Activated naive CD4-positive, alpha-beta T cell treated with Interleukin-2 at 50 U/mL for 16 hours (primary cell): ENCODE data around the gene BDKRB1.
"Not testable (repeated sequence)": the region's sequence is repeated elsewhere in the genome, so short reads cannot be mapped to it uniquely, and the experiment has no call there.

Source experiments
- DNase-seq: peaks from one replicate; pipeline ENCODE4 v3.0.0-alpha.2; 2020

BDKRB1 gene

GRCh38 chr14:96235426-96235825 lies 20.6 kb upstream of the BDKRB1 start:
- no peak for DNase-seq

DNA sequence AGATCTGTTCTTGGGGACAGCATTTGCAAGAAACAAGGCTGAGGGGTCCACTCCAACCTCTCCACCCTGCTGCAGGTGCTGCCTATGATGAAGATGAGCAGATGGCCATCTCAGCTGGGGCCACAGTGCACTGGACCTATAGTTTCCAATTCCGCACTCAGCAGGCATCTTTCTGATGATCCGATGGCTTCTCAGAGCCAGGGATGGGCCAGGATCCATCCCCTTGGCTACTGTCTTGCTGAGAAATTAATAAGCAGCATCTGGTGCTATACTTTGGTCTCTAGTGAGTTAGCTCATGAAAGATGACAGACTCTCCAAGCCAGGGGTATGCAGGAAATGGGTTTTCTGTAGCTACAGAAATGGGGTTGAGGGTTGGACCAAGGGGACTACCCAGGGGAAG lies 18.4 kb upstream of the BDKRB1 start:
- no peak for DNase-seq

DNA sequence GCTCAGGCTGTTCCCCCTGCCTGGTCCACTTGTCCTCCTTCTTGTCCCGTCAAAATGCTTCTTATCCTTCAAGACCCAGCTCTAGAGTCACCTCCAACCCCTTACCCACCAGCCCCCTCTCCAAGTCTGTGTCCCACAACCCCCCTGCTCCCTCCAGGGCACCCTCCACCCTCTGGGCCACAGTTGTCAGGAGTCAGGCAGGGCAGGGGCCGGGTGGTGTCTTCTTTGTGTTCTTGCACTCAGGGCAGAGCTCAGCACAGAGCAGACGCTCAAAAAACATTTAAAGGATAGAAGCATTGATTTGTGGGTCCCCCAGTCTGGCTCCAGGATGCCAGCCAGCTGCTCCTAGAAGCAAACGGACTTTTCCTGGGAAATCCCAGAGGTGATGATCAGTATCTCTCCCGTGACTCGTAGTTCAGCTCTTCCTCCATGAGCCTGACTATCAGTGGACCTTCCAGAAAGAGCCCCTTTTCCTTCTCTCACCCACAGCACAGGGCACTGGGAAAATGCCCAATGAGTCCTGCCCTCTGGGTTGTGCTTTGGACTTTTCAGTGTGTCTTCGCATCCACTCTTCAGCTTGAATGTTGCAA lies 17.2 kb upstream of the BDKRB1 start:
- no peak for DNase-seq

DNA sequence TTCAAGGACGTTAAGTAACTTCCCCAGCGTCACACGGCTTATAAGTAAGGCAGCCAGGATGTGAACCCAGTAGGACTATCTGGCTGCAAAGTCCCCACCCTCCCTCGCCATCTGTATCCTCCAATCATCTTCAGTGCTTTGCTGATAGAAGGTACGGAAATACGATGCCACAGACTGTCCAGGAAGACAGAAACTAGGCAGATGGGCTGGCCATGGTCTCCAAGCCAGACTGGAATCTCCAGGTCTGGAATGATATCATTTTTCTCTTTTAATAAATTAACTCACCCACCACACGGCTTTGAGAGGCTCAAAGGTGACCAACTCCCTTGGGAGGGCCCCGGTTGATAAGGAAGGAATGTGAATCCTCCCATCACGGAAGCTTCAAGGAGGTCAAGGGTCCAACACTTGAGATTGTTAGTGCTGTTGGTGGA lies 16.3 kb upstream of the BDKRB1 start:
- no peak for DNase-seq

DNA sequence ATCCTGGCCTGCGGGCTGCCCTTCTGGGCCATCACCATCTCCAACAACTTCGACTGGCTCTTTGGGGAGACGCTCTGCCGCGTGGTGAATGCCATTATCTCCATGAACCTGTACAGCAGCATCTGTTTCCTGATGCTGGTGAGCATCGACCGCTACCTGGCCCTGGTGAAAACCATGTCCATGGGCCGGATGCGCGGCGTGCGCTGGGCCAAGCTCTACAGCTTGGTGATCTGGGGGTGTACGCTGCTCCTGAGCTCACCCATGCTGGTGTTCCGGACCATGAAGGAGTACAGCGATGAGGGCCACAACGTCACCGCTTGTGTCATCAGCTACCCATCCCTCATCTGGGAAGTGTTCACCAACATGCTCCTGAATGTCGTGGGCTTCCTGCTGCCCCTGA lies 15.4 kb upstream of the BDKRB1 start:
- no peak for DNase-seq

DNA sequence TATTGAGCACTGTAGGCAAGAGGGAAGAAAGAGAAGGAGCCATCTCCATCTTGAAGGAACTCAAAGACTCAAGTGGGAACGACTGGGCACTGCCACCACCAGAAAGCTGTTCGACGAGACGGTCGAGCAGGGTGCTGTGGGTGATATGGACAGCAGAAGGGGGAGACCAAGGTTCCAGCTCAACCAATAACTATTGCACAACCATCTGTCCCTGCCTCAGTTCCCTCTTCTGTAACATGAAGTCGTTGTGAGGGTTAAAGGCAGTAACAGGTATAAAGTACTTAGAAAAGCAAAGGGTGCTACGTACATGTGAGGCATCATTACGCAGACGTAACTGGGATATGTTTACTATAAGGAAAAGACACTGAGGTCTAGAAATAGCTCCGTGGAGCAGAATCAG lies 13.9 kb upstream of the BDKRB1 start:
- DNase-seq: no peak

DNA sequence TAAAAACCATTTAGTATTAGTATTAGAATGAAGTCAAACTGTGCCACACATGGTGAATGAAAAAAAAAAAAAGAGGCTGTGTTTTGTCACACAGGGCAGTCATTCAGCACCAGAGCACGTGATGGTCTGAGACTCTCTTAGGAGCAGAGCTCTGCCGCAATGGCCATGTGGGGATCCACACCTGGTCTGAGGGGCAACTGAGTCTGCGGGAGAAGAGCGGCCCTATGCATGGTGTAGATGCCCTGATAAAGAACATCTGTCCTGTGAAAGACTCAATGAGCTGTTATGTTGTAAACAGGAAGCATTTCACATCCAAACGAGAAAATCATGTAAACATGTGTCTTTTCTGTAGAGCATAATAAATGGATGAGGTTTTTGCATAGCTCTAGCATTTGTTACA lies 12.2 kb upstream of the BDKRB1 start:
- DNase-seq: no peak

DNA sequence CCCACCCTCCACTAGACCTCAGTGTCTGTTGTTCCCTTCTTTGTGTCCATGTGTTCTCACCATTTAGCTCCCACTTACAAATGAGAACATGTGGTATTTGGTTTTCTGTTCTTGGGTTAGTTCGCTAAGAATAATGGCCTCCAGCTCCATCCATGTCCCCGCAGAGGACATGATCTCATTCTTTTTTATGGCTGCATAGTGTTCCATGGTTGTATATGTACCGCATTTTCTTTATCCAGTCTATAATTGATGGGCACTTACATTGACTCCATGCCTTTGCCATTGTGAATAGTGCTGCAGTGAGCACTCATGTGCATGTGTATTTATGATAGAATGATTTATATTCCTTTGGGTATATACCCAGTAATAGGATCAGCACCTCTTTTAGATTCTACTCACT lies 10.9 kb upstream of the BDKRB1 start:
- not testable (repeated sequence) for DNase-seq

GRCh38 chr14:96245710-96246538 lies 10.1 kb upstream of the BDKRB1 start:
- no peak for DNase-seq

GRCh38 chr14:96246539-96246847 lies 9.5 kb upstream of the BDKRB1 start:
- no peak for DNase-seq

DNA sequence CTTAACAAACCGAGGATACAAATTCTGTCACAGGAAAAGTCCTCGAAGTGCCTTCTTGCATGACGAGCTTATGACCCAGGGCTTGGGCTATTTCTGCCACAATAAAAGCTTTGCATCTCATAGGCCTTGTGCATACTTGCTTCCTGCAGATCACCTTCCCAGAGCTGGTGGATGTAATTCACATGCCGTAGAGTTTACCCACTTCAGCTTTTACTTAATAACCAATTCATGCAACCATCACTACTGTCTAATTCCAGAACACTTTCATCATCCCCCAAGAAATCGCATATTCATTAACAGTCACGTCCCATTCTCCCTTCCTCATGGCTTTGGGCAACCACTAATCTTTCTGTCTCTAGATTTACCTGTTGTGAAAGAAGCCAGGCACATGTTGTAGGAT lies 9.0 kb upstream of the BDKRB1 start:
- DNase-seq: no peak

DNA sequence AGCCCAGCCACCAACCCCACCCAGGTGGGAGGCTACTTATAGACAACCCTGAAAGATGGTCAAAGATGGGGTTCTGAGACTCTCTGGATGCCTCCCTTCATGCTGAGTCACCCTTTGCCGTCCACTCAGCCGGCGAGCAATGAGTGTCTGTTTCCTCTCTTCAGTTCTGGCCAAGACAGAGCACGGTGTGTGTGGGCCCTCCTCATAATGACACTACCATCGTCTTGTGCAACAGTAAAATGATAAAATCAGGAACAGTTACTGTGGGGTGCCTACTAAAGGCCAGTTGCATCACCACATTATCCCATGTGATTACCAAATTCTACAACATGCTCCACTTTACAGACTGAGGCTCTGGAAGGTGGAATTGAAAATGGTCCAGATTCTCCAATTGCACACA lies 7.0 kb upstream of the BDKRB1 start:
- DNase-seq: no peak

GRCh38 chr14:96250485-96250884 lies 5.5 kb upstream of the BDKRB1 start:
- DNase-seq: no peak

GRCh38 chr14:96251656-96252155 lies 4.3 kb upstream of the BDKRB1 start:
- DNase-seq: no peak

- no peak for DNase-seq
Measured at GRCh38 chr14:96252323-96252998, 3.5 kb upstream of the BDKRB1 start.

DNA sequence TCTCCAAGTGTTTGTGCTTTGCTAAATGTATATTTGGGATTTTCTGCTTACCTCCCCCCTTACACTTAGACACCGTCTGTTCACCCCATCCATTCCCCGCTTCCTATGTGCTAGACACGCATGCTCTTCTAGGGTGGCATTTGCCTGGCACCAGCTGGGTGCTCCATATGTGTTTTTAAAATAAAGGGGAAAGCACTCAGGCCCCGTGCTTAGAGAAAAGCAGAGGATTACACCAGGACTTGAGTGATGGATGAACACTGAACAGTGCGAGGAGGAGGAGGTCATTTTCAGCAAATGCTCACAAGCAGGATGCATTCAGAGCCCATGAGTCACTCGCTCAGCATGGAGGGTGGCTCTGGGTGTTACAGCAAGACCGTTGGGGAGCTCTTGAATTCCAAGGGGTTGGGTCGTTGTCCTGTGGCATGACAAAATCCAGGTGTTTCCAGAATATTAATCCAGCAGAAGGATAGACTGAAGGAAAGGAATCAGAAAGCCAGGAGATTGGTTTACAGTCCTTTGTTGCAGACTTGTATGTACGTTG lies 2.9 kb upstream of the BDKRB1 start:
- DNase-seq: no peak

GRCh38 chr14:96254687-96255086 lies 1.3 kb upstream of the BDKRB1 start:
- DNase-seq: no peak

GRCh38 chr14:96256407-96256806 lies 397 bp downstream of the BDKRB1 start:
- DNase-seq: no peak

GRCh38 chr14:96257056-96257455 lies 1.0 kb downstream of the BDKRB1 start:
- no peak for DNase-seq

DNA sequence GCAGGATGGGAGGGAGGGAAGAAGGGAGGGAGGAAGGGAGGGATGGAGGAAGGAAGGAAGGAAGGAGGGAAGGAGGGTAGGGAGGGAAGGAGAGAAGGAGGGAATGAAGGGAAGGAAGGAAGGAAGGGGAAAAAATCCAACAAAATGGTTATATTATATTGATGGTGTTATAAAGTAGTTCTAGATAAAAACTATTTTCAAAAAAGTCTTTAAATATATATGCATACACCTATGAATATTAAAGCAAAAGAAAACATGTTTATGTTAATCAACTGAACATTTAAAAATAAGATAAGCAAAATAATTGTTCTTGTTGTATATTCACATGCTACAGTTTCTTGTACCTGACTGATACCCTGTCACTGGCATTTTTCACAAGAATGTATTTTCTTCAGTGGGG lies 1.9 kb downstream of the BDKRB1 start:
- no peak for DNase-seq

GRCh38 chr14:96260341-96260821 lies 4.4 kb downstream of the BDKRB1 start:
- no peak for DNase-seq

GRCh38 chr14:96261053-96261452 lies 5.0 kb downstream of the BDKRB1 start:
- DNase-seq: no peak

DNA sequence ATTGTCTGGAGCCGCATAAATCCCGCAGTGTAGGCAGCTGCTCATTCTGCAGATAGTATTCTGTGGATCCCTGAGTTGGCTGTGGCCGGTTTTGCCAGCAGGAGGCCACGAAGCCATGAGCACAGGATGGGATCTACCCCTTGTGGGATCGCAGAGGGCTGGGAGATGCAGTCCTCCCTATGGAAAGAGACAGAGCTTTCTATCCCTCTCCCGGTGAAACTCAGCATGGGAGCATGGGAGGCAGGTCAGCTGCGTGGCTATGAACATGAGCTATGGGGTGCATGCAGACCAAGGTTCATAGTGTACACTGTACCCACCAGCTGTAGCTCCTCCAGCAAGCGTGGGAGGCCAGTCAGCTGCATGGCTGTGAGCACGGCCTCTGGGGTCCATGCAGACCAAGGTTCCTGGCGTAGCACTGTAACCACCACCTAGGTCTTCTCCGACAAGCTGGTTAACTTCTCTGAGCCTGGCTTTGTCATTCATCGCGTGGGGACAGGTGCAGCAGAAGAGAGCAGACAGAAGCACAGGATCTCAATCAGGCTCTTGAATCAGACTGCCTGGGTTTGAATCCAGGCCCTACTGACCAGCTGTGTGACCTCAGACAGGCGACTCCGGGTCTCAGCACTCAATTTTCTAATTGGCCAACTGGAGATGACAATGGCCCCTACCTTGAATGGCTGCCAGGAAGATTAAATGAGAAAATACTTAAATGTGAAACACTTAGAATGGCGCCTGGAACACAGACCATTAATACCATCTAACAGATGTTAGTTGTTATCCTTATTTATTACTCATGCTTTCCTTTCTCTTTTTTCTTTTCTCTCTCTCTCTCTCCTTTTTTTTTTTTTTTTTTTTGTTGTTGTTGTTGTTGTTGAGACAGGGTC lies 6.0 kb downstream of the BDKRB1 start:
- DNase-seq: no peak
